ENCODE measurements around the gene EMSY.

DNA sequence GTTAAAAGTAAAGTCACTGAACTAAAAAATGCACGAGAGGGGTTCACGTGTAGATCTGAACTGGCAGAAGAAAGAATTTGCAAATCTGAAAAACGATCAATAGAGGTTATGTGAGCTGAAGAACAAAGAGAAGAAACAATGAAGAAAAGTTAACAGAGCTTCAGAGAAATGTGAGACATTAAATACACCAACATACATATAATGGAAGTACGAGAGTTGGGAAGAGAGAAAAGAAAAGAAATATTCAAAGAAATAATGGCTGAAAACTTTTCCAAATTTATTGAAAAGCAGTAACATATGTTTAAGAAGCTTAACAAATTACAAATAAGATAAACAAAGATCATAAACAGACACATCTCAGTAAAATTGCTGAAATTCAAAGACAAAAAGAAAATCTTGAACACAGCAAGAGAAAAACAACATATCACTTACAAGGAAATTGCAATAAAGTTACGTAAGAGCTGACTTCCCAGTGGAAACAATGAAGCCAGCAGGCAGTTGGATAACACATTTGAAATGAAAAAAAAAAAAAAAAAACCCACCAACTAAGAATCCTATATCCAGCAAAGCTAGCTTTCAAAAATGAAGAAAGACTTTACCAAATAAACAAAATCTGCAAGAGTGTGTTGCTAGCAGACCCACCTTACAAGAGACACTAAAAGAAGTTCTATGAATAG is 56.8 kb downstream of the EMSY start:
- TF ChIP-seq POLR2A (IDR thresholded peaks at IDR 0.05; ENCODE audit: control extremely low read depth in 1 of 2, low read depth in 2 of 2, low read length in 2 of 2), result no peak
- TF ChIP-seq, protein P1, sequence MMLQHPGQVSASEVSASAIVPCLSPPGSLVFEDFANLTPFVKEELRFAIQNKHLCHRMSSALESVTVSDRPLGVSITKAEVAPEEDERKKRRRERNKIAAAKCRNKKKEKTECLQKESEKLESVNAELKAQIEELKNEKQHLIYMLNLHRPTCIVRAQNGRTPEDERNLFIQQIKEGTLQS (IDR thresholded peaks at IDR 0.05; ENCODE audit: insufficient read depth, low read depth, low read length), result no peak
- TF ChIP-seq, protein P2, sequence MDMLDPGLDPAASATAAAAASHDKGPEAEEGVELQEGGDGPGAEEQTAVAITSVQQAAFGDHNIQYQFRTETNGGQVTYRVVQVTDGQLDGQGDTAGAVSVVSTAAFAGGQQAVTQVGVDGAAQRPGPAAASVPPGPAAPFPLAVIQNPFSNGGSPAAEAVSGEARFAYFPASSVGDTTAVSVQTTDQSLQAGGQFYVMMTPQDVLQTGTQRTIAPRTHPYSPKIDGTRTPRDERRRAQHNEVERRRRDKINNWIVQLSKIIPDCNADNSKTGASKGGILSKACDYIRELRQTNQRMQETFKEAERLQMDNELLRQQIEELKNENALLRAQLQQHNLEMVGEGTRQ (IDR thresholded peaks at IDR 0.05; ENCODE audit: low read length), result no peak
- no peak for TF ChIP-seq POLR2AphosphoS5 (IDR thresholded peaks at IDR 0.05; ENCODE audit: low read depth, low read length)
- TF ChIP-seq KDM1A (IDR thresholded peaks at IDR 0.05; ENCODE audit: borderline replicate concordance, low read length), result no peak
- no peak for TF ChIP-seq SIX5 (IDR thresholded peaks at IDR 0.05; ENCODE audit: low read depth, low read length)
- no peak for TF ChIP-seq SUZ12 (IDR thresholded peaks at IDR 0.05; ENCODE audit: low read length)
- TF ChIP-seq, protein P3, sequence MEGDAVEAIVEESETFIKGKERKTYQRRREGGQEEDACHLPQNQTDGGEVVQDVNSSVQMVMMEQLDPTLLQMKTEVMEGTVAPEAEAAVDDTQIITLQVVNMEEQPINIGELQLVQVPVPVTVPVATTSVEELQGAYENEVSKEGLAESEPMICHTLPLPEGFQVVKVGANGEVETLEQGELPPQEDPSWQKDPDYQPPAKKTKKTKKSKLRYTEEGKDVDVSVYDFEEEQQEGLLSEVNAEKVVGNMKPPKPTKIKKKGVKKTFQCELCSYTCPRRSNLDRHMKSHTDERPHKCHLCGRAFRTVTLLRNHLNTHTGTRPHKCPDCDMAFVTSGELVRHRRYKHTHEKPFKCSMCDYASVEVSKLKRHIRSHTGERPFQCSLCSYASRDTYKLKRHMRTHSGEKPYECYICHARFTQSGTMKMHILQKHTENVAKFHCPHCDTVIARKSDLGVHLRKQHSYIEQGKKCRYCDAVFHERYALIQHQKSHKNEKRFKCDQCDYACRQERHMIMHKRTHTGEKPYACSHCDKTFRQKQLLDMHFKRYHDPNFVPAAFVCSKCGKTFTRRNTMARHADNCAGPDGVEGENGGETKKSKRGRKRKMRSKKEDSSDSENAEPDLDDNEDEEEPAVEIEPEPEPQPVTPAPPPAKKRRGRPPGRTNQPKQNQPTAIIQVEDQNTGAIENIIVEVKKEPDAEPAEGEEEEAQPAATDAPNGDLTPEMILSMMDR (IDR thresholded peaks at IDR 0.05; ENCODE audit: control extremely low read depth in 1 of 3, insufficient read depth in 1 of 3, low read depth in 1 of 3, low read length in 3 of 3), result no peak
- no peak for TF ChIP-seq SRF (IDR thresholded peaks at IDR 0.05; ENCODE audit: low read depth, low read length)
- TF ChIP-seq EZH2 (IDR thresholded peaks at IDR 0.05; ENCODE audit: low read depth, low read length, severe bottlenecking), result no peak
